Upper lobe of left lung (tissue), 6 donors: Measurements from ENCODE around the gene PPP2R3B. TPM values are rescaled to one million over a fixed set of nuclear protein-coding genes. Genes with fewer than 3 reads are reported as not detected.

ENCODE experiments used
- ATAC-seq, 2 donors: fragments of 200-7000 bp; cut with Tn5 transposase; one replicate each; pipeline ENCODE4 v1.9.1; 2022; ENCODE audit warnings: mild to moderate bottlenecking in 2 of 2, moderate library complexity in 2 of 2; ENCODE audit not compliant: low FRiP score in 2 of 2
- DNase-seq, 2 donors: peaks; one replicate each; pipeline ENCODE4 v3.0.0-alpha.2; 2019 to 2020
- H3K27ac ChIP-seq, 4 donors: fragments of 200-600 bp; sonication (generic); one replicate each; pipeline ENCODE4 v1.5.1; 2016 to 2019
- H3K27me3 ChIP-seq, 4 donors: fragments of 200-600 bp; sonication (generic); one replicate each; pipeline ENCODE4 v1.5.1; 2017 to 2019
- H3K36me3 ChIP-seq, 4 donors: fragments of 200-600 bp; sonication (generic); one replicate each; pipeline ENCODE4 v1.5.1; 2016 to 2019
- H3K4me1 ChIP-seq, 4 donors: fragments of 200-600 bp; sonication (generic); one replicate each; pipeline ENCODE4 v1.5.1; 2018 to 2019
- H3K4me3 ChIP-seq, 4 donors: fragments of 200-600 bp; sonication (generic); one replicate each; pipeline ENCODE4 v1.5.1; 2017 to 2019; ENCODE audit warnings: mild to moderate bottlenecking in 2 of 4, moderate library complexity in 1 of 4
- H3K9me3 ChIP-seq, 4 donors: fragments of 200-600 bp; sonication (generic); one replicate each; pipeline ENCODE4 v1.5.1; 2018 to 2019
- EP300 ChIP-seq, 4 donors: sonication (generic); formaldehyde crosslinking; IDR thresholded peaks; one replicate each; pipeline ENCODE4 v1.5.1; 2017; ENCODE audit warnings: antibody characterized with exemption in 4 of 4, control low read depth in 2 of 4
- POLR2A ChIP-seq, 4 donors: fragments of 450-650 bp; IDR thresholded peaks; one replicate each; pipeline ENCODE4 v1.5.1; 2016 to 2017; ENCODE audit warnings: antibody characterized with exemption in 4 of 4, mild to moderate bottlenecking in 2 of 4
- POLR2AphosphoS5 ChIP-seq, 2 donors: sonication (generic); formaldehyde crosslinking; IDR thresholded peaks; one replicate each; pipeline ENCODE4 v1.5.1; 2017; ENCODE audit warnings: antibody characterized with exemption in 2 of 2
- WGBS, 2 donors: methylation state at CpG; one replicate each; pipeline ENCODE4 v1.1.5; 2017 to 2018; 5-methylcytosine and 5-hydroxymethylcytosine counted together
- total RNA-seq, 6 donors: library from RNA; depleted of rRNA in 4 of 6; stranded (reverse); fragments of >200 nt in 4 of 6; gene quantifications; one replicate each; pipeline versions ENCODE4 v1.1.0 to v1.2.1, GENCODE V29; 2016 to 2021
- TF ChIP-seq, protein P1 (sequence below), 6 experiments: fragments of 450-650 bp in 4 of 6; fragments of 200-600 bp in 2 of 6; sonication (generic) in 2 of 6; IDR thresholded peaks; one replicate each; pipeline ENCODE4 v1.5.1; 2016 to 2019; ENCODE audit warnings: antibody characterized with exemption in 6 of 6
- donor health status: DM: no; HTN: no; CAD: no; lungs with moderate emphysema.
- donor health status: DM: no; HTN: yes; CAD: no; lungs with severe emphysema.

Gene PPP2R3B
- total RNA-seq, 6 donors from 2014 or later, result 8.7 to 72.3 (median 15.1) TPM

GRCh38 chrX:392575-392846, 5.8 kb upstream of the PPP2R3B start:
- no peak for DNase-seq
- TF ChIP-seq EP300 (IDR thresholded peaks at IDR 0.05), result no peak
- H3K27me3 ChIP-seq, result no peaks in the 10 kb centered on the region
- ATAC-seq, result no peak
- H3K9me3 ChIP-seq, result no peaks in the 10 kb centered on the region
- H3K4me3 ChIP-seq, result no peak overlapping the region
- H3K27ac ChIP-seq, result no peak overlapping the region
- peaks cover 0 to 5% (median 0%) of the 10 kb centered on the region in 4 donors for H3K4me1 ChIP-seq
- 87 to 89% methylated on average over 7 of the region's 7 CpGs for WGBS, 2 donors
- H3K36me3 ChIP-seq, result no peaks in the 10 kb centered on the region

DNA sequence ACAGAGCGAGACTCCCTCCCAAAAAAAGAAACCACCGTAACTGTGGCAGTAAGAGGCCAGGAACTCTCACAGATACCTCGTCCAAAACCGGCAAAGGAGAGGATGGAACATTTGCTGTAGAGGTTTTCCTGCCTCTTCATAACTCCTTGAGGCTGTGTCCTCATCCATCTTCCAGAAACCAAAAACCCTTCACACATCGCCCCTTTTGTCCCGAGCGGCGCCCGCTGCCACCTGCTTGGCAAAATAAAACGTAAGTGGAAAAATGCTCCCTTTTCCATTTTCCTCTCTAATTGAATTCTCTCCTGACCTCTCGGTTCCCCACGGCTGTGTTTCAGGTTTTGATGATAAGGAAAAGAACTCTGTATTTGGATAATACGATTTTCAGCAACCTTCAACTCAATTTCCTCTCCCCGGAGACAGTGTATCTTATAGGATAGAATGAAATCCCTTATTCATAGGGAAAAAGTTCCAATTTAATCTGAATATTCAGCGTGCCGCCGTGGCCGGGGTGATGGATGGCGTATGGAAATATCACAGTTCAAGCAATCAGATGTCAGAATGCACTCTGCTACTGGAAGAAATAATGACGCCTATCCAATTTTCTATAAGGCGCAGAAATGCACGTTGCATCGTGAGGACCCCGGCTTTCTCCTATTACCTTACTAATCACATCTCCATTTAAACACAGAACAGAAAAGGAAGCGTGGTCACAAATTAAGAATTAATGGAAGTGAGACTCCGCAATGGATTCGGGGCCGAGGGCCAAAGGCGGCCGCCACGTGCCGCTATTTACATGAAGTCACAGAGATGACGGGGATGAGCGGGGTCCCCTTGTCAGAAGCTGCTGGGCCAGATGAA, 5.2 kb upstream of the PPP2R3B start:
- no peak for TF ChIP-seq POLR2A (IDR thresholded peaks at IDR 0.05)
- no peak for TF ChIP-seq EP300 (IDR thresholded peaks at IDR 0.05)
- TF ChIP-seq, protein P1, sequence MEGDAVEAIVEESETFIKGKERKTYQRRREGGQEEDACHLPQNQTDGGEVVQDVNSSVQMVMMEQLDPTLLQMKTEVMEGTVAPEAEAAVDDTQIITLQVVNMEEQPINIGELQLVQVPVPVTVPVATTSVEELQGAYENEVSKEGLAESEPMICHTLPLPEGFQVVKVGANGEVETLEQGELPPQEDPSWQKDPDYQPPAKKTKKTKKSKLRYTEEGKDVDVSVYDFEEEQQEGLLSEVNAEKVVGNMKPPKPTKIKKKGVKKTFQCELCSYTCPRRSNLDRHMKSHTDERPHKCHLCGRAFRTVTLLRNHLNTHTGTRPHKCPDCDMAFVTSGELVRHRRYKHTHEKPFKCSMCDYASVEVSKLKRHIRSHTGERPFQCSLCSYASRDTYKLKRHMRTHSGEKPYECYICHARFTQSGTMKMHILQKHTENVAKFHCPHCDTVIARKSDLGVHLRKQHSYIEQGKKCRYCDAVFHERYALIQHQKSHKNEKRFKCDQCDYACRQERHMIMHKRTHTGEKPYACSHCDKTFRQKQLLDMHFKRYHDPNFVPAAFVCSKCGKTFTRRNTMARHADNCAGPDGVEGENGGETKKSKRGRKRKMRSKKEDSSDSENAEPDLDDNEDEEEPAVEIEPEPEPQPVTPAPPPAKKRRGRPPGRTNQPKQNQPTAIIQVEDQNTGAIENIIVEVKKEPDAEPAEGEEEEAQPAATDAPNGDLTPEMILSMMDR (IDR thresholded peaks at IDR 0.05), result no peak
- no peak for TF ChIP-seq POLR2AphosphoS5 (IDR thresholded peaks at IDR 0.05)
- peaks cover 0 to 8% (median 0%) of the 10 kb centered on the region in 4 donors for H3K4me1 ChIP-seq
- H3K27ac ChIP-seq, result no peak overlapping the region
- DNase-seq (no peak), ATAC-seq (no peak)
- no peak overlapping the region for H3K4me3 ChIP-seq
- WGBS, 2 donors, result 89 to 91% methylated on average over 34 of the region's 34 CpGs
- H3K9me3 ChIP-seq, result no peaks in the 10 kb centered on the region
- no peaks in the 10 kb centered on the region for H3K36me3 ChIP-seq
- H3K27me3 ChIP-seq, result no peaks in the 10 kb centered on the region

- H3K4me1 ChIP-seq, result peaks cover 6 to 18% (median 6%) of the 10 kb centered on the region in 4 donors
- H3K4me3 ChIP-seq, result no peak overlapping the region
- WGBS, 2 donors, result 90 to 94% methylated on average over 12 to 13 of the region's 13 CpGs
- DNase-seq (no peak), ATAC-seq (no peak)
- H3K9me3 ChIP-seq, result no peaks in the 10 kb centered on the region
- TF ChIP-seq POLR2A (IDR thresholded peaks at IDR 0.05) (no peak), POLR2AphosphoS5 (IDR thresholded peaks at IDR 0.05) (no peak), EP300 (IDR thresholded peaks at IDR 0.05) (no peak)
- TF ChIP-seq, protein P1 (IDR thresholded peaks at IDR 0.05), result no peak
- no peaks in the 10 kb centered on the region for H3K36me3 ChIP-seq
- no peaks in the 10 kb centered on the region for H3K27me3 ChIP-seq
- H3K27ac ChIP-seq, result no peak overlapping the region
Measured at GRCh38 chrX:390459-390858, 3.8 kb upstream of the PPP2R3B start.

DNA sequence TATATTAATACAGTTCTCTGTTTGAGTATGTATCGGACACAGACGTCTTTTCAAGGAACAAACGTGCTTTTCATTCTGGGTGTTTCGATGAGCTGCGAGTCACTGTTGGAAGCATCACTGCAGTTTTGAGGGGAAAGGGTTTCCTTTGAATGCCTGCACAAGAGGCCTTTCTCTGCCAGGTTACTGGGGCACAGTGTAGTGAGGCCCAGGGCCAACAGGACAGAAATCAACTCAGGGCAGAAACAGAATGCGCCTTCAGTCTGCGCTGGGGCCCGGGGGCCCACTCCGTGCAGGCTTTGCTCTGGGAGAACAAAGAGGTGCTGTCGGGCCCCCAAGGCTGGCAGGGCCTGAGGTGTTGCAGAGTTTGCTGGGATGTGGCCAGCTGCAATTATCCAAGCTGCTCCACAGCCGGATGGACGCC, 2.3 kb upstream of the PPP2R3B start:
- DNase-seq, result no peak
- Histone ChIP-seq H3K36me3 (no peaks in the 10 kb centered on the region), H3K9me3 (no peaks in the 10 kb centered on the region), H3K4me1 (peaks cover 6 to 18% (median 6%) of the 10 kb centered on the region in 4 donors), H3K4me3 (no peak overlapping the region), H3K27me3 (no peaks in the 10 kb centered on the region), H3K27ac (no peak overlapping the region)
- no peak for ATAC-seq
- TF ChIP-seq EP300 (IDR thresholded peaks at IDR 0.05), result no peak
- TF ChIP-seq, protein P1 (IDR thresholded peaks at IDR 0.05), result no peak
- TF ChIP-seq POLR2A (IDR thresholded peaks at IDR 0.05), result no peak
- TF ChIP-seq POLR2AphosphoS5 (IDR thresholded peaks at IDR 0.05), result no peak
- WGBS, 2 donors, result 98 to 100% methylated on average over 5 to 9 of the region's 12 CpGs

GRCh38 chrX:387729-388128, 1.0 kb upstream of the PPP2R3B start:
- no peak for TF ChIP-seq POLR2AphosphoS5 (IDR thresholded peaks at IDR 0.05)
- TF ChIP-seq, protein P1 (IDR thresholded peaks at IDR 0.05), result no peak
- TF ChIP-seq EP300 (IDR thresholded peaks at IDR 0.05), result no peak
- no peak for TF ChIP-seq POLR2A (IDR thresholded peaks at IDR 0.05)
- Histone ChIP-seq H3K4me1 (peaks cover 6 to 18% (median 6%) of the 10 kb centered on the region in 4 donors), H3K27me3 (no peaks in the 10 kb centered on the region), H3K4me3 (peak overlapping the region in 3 of 4 donors; percentile 94 to 100 (median 97)), H3K27ac (peak overlapping the region; percentile 99 to 100 (median 100)), H3K36me3 (no peaks in the 10 kb centered on the region), H3K9me3 (no peaks in the 10 kb centered on the region)
- ATAC-seq (no peak), DNase-seq (no peak)
- WGBS, 2 donors, result 78 to 81% methylated on average over 14 of the region's 14 CpGs
